GM06990 (cell line): Measurements from ENCODE around the gene SENP1.

ENCODE experiments used
- DNase-seq: peaks from one replicate; pipeline ENCODE4 v3.0.0-alpha.2; 2011; ENCODE audit not compliant: insufficient read length; ENCODE audit errors: extremely low read depth
- H3K27me3 ChIP-seq: replicated peaks from 2 replicates; pipeline ENCODE4 v1.6.0; 2011; ENCODE audit warnings: low read length; ENCODE audit not compliant: control insufficient read depth, insufficient read depth
- H3K36me3 ChIP-seq: 2 replicates; pipeline ENCODE4 v1.5.1; 2011; ENCODE audit warnings: low read length; ENCODE audit not compliant: control insufficient read depth, insufficient read depth
- H3K4me3 ChIP-seq: replicated peaks from 2 replicates; pipeline ENCODE4 v1.5.1; 2011; ENCODE audit warnings: low read depth, mild to moderate bottlenecking, control low read depth, low read length
- CTCF ChIP-seq: IDR thresholded peaks from 2 replicates; pipeline ENCODE4 v1.5.1; 2011; ENCODE audit warnings: low read length, control low read depth, mild to moderate bottlenecking, inconsistent platforms; ENCODE audit not compliant: insufficient read depth, poor library complexity, severe bottlenecking

SENP1 gene

DNA sequence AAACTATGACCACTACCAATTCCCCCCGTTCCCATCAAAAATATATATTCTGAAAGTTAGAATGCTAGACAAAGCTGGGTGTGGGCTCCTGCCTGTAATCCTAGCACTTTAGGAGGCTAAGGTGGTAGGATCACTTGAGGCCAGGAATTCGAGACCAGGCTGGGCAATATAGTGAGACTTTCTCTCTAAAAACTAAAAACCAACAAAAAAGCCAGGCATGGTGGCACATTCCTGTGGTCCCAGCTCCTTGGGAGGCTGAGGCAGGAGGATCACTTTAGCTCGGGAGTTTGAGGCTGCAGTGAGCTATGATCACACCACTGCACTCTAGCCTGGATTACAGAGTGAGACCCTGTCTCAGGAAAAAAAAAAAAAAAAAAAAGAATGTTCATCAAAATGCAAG is 52.8 kb downstream of the SENP1 start:
- no peak overlapping the region for H3K4me3 ChIP-seq

DNA sequence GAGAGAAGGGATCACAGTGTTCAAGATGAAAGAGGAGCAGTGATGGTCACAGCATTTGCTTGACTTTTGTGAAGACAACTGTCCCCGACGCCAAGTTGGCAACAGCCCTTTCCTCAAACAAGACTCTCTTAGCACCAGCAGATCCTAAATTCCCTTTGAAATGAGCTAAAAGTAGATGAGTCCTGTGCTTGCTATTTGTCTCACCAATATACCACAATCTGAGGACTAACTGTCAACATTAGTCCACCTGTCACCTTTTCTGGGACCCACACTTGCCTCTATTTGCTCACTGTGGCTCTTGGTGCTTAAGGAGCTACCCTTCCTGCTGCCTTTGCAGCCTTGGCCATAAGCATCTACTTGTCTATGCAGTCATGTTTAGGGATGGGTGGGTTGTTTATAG is 54.2 kb downstream of the SENP1 start:
- Histone ChIP-seq H3K4me3 (no peak overlapping the region), H3K36me3 (peaks cover 7% of the 10 kb centered on the region), H3K27me3 (no peaks in the 10 kb centered on the region)
- no peak for TF ChIP-seq CTCF
- DNase-seq = no peak

More for the DNA sequence above, 52.8 kb downstream of the SENP1 start:
- Histone ChIP-seq H3K27me3 (no peaks in the 10 kb centered on the region), H3K36me3 (peaks cover 6% of the 10 kb centered on the region)
- TF ChIP-seq CTCF = no peak
- no peak for DNase-seq

GRCh38 chr12:48050174-48050573 is 55.7 kb downstream of the SENP1 start:
- H3K36me3 ChIP-seq = peaks cover 6% of the 10 kb centered on the region
- H3K4me3 ChIP-seq = no peak overlapping the region
- H3K27me3 ChIP-seq = no peaks in the 10 kb centered on the region
- TF ChIP-seq CTCF = no peak
- DNase-seq = no peak

DNA sequence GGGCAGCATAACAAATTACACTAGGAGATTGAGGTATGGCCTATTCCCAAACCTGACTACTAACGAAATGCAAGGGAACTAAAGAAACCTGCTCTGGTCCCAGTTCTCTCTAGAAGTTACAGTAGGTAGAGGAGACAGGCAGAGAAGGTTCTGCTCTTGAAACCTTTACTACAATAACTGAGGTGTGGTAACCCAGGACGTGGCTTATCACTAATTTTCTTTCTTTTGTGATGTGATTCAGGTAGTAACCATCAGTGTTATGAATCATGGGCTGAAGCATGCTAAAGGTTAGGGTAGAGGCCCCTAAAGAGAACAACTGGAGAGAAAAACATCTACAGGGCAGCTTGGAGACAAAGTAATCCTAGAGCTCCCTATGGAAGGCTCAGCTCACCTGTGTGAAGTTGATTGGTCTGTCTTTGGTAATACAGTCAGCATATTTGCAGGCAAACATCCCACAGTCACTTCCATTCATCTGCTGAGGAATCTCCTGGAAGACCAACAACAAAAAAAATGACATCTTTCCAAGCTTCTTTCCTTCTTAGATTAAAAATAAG is 59.8 kb downstream of the SENP1 start:
- no peak for DNase-seq
- H3K36me3 ChIP-seq = peaks cover 14% of the 10 kb centered on the region
- TF ChIP-seq CTCF = no peak
- no peaks in the 10 kb centered on the region for H3K27me3 ChIP-seq
- no peak overlapping the region for H3K4me3 ChIP-seq

DNA sequence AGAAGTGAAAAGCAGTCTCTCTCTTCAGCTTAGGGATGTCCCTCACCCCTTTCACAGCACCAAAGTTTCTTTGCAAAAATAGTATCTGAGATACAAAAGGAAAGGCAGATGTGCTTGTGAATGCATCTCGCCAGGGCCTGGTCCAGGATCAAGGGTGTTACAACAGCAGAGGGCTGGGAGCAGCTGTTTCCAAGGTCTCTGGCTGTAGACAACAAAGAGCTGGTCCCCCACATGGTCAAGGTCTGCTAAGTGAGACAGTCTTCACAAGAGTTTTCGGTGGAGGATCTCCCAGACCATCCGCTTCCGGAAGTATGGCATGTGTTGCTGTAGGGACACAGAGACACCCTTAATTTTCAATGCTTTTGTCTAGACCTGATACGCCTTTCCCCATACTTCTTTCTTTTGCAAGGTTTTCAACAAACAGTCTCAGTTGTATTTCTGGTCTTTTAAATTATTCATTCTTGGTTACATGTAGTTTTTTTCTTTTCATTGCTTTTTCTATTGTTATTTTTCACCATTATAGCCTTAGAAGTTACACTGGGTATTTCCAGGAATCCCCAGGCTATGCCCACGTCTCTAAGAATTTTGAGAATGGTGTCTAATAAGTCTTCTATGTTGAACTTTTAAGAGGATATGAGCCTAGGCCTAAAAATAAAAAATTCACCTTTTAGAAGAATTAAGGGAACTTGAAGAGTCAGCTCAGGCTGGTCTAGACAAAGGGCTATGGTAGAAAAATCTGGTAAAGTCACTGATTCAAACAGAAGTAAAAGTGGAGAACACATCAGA is 60.6 kb downstream of the SENP1 start:
- Histone ChIP-seq H3K4me3 (no peak overlapping the region), H3K36me3 (peaks cover 13% of the 10 kb centered on the region), H3K27me3 (no peaks in the 10 kb centered on the region)
- DNase-seq = no peak
- TF ChIP-seq CTCF = no peak

DNA sequence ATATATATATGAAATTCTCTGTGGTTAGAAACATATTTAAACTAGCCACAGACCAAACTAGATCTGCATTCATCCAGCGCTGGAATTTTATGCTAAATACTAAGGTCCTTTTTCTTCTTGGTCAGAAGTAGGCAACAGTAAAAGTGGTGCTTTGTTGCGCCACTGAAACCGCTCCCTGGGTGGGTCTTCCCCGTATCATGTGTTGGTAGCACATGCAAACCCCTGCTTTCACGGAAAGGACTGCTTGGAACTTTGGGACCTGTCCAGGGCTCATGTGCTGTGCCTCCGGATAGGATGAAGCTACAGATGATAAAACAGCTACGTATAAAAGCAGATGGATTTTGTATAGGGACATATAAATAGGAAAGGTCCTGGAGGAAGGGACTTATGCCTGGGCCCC is 61.5 kb downstream of the SENP1 start:
- Histone ChIP-seq H3K27me3 (no peaks in the 10 kb centered on the region), H3K4me3 (no peak overlapping the region), H3K36me3 (peaks cover 11% of the 10 kb centered on the region)
- TF ChIP-seq CTCF = no peak
- DNase-seq = no peak
